CD14-positive monocyte (primary cell): ENCODE data around the gene FRY. TPM values are rescaled to one million over a fixed set of nuclear protein-coding genes. Genes with fewer than 3 reads are reported as not detected.

Source experiments
- DNase-seq, 3 donors: peaks; one replicate each; pipeline ENCODE4 v3.0.0-alpha.2; 2011 to 2022
- H2AFZ ChIP-seq: 2 replicates; pipeline ENCODE4 v1.6.0; 2012; ENCODE audit warnings: mild to moderate bottlenecking, low read depth, low read length, inconsistent platforms; ENCODE audit not compliant: insufficient read depth, poor library complexity, severe bottlenecking
- H3K27ac ChIP-seq, 2 donors: 1 replicate in 1 of 2; 2 replicates in 1 of 2; pipeline ENCODE4 v1.5.1; 2012 to 2013; ENCODE audit warnings: low read length in 2 of 2, control low read depth in 1 of 2, inconsistent platforms in 1 of 2, low read depth in 1 of 2, mild to moderate bottlenecking in 1 of 2
- H3K27me3 ChIP-seq, 2 donors: one replicate each; pipeline versions ENCODE4 v1.6.0 to v1.6.1; 2011 to 2013; ENCODE audit warnings: low read length in 2 of 2; ENCODE audit not compliant: control insufficient read depth in 2 of 2, insufficient read depth in 2 of 2
- H3K36me3 ChIP-seq, 2 donors: replicated peaks in 1 of 2; 1 replicate in 1 of 2; 2 replicates in 1 of 2; pipeline versions ENCODE4 v1.5.1 to v1.6.1; 2012 to 2013; ENCODE audit warnings: low read length in 2 of 2, control low read depth in 1 of 2, inconsistent platforms in 1 of 2, mild to moderate bottlenecking in 1 of 2; ENCODE audit not compliant: insufficient read depth in 2 of 2, control insufficient read depth in 1 of 2
- H3K4me1 ChIP-seq, 2 donors: 1 replicate in 1 of 2; 2 replicates in 1 of 2; pipeline versions ENCODE4 v1.5.1 to v1.6.1; 2012 to 2013; ENCODE audit warnings: low read length in 2 of 2, control low read depth in 1 of 2, inconsistent platforms in 1 of 2, mild to moderate bottlenecking in 1 of 2, moderate library complexity in 1 of 2; ENCODE audit not compliant: insufficient read depth in 2 of 2, control insufficient read depth in 1 of 2
- H3K4me2 ChIP-seq: replicated peaks from 2 replicates; pipeline ENCODE3; 2012; ENCODE audit warnings: low read length, moderate library complexity, mild to moderate bottlenecking; ENCODE audit not compliant: poor library complexity, severe bottlenecking; ENCODE audit errors: extremely low read depth
- H3K4me3 ChIP-seq, 3 experiments: fragments of 200-600 bp in 1 of 3; sonication (generic) in 1 of 3; replicated peaks in 1 of 3; 1 replicate in 2 of 3; 2 replicates in 1 of 3; pipeline ENCODE4 v1.5.1; 2011 to 2013; ENCODE audit warnings: low read length in 3 of 3, mild to moderate bottlenecking in 3 of 3, control low read depth in 2 of 3, low read depth in 2 of 3, inconsistent platforms in 1 of 3, moderate library complexity in 1 of 3
- H3K79me2 ChIP-seq: 2 replicates; pipeline ENCODE4 v1.6.0; 2012; ENCODE audit warnings: mild to moderate bottlenecking, control low read depth, inconsistent platforms, low read length, moderate library complexity; ENCODE audit not compliant: insufficient read depth
- H3K9ac ChIP-seq: 2 replicates; pipeline ENCODE4 v1.6.0; 2017; ENCODE audit warnings: low read length, mild to moderate bottlenecking; ENCODE audit not compliant: insufficient read depth, poor library complexity, severe bottlenecking
- H3K9me3 ChIP-seq, 2 donors: replicated peaks in 1 of 2; 1 replicate in 1 of 2; 2 replicates in 1 of 2; pipeline versions ENCODE4 v1.5.1 to v1.6.1; 2012 to 2013; ENCODE audit warnings: low read length in 2 of 2, control low read depth in 1 of 2; ENCODE audit not compliant: control insufficient read depth in 1 of 2, insufficient read depth in 1 of 2
- H4K20me1 ChIP-seq: 2 replicates; pipeline ENCODE4 v1.6.0; 2012; ENCODE audit warnings: mild to moderate bottlenecking, low read length, control low read depth, moderate library complexity; ENCODE audit not compliant: insufficient read depth
- H3K27ac Mint-ChIP-seq, 7 donors: one replicate each; pipeline ENCODE4 v1.8.0; 2020; ENCODE audit warnings: mild to moderate bottlenecking in 7 of 7, mixed read lengths in 7 of 7, moderate library complexity in 6 of 7, inconsistent platforms in 2 of 7
- H3K27me3 Mint-ChIP-seq, 3 donors: one replicate each; pipeline ENCODE4 v1.8.0; 2021 to 2022; ENCODE audit warnings: low read depth in 3 of 3, mild to moderate bottlenecking in 3 of 3, mixed read lengths in 3 of 3, moderate library complexity in 3 of 3, inconsistent platforms in 1 of 3
- H3K36me3 Mint-ChIP-seq, 2 donors: one replicate each; pipeline ENCODE4 v1.8.0; 2020; ENCODE audit warnings: mixed read lengths in 2 of 2, inconsistent platforms in 1 of 2, mild to moderate bottlenecking in 1 of 2
- H3K4me1 Mint-ChIP-seq: one replicate; pipeline ENCODE4 v1.8.0; 2020; ENCODE audit warnings: mild to moderate bottlenecking, mixed read lengths
- H3K4me3 Mint-ChIP-seq, 2 donors: one replicate each; pipeline ENCODE4 v1.8.0; 2020; ENCODE audit warnings: mild to moderate bottlenecking in 2 of 2, mixed read lengths in 2 of 2, moderate library complexity in 1 of 2
- H3K9me3 Mint-ChIP-seq, 7 donors: one replicate each; pipeline ENCODE4 v1.8.0; 2020 to 2022; ENCODE audit warnings: mixed read lengths in 7 of 7, mild to moderate bottlenecking in 6 of 7, moderate library complexity in 6 of 7, inconsistent platforms in 2 of 7
- CTCF ChIP-seq: fragments of 200-600 bp; IDR thresholded peaks from one replicate; pipeline ENCODE4 v1.8.0; 2022; ENCODE audit warnings: antibody characterized with exemption, mild to moderate bottlenecking
- WGBS: methylation state at CpG from one replicate; pipeline ENCODE4 v1.1.5; 2013; ENCODE audit warnings: missing lambda C conversion rate; ENCODE audit not compliant: insufficient coverage; 5-methylcytosine and 5-hydroxymethylcytosine counted together
- intact Hi-C, 2 donors: fragments of 100-400 bp; cut with micrococcal nuclease; formaldehyde crosslinking; loops; one replicate each; pipeline versions ENCODE4 v1.15.0 to v1.15.1; 2023
- polyA plus RNA-seq, 3 donors: library from polyadenylated mRNA; depleted of rRNA in 1 of 3; unstranded in 2 of 3; stranded (reverse) in 1 of 3; fragments of 300-500 nt in 2 of 3; fragments of >200 nt in 1 of 3; fragmentation: Illumina TruSeq in 2 of 3; gene quantifications; 1 replicate in 2 of 3; 2 replicates in 1 of 3; pipeline ENCODE4 v1.2.3, GENCODE V29; 2012 to 2021

The FRY gene
- polyA plus RNA-seq, 3 donors: 3.9 to 31.8 (median 5.0) TPM

GRCh38 chr13:32028711-32029110 is 2.9 kb upstream of the FRY start:
- Histone ChIP-seq H3K9me3 (no peaks in the 10 kb centered on the region), H3K4me3 (no peak overlapping the region), H2AFZ (no peak overlapping the region), H3K36me3 (peaks cover 0 to 17% of the 10 kb centered on the region in 2 donors), H4K20me1 (no peaks in the 10 kb centered on the region), H3K4me2 (no peak overlapping the region), H3K79me2 (peaks cover 71% of the 10 kb centered on the region), H3K9ac (no peak overlapping the region), H3K27me3 (no peaks in the 10 kb centered on the region), H3K4me1 (peaks cover 26 to 35% of the 10 kb centered on the region in 2 donors), H3K27ac (no peak overlapping the region)
- H3K27me3 Mint-ChIP-seq: no peaks in the 10 kb centered on the region
- no peak for TF ChIP-seq CTCF
- WGBS: no CpG with 5 or more reads among the region's 3 CpGs
- no peak overlapping the region for H3K27ac Mint-ChIP-seq
- H3K9me3 Mint-ChIP-seq: no peaks in the 10 kb centered on the region
- no peak for DNase-seq
- peaks cover 36% of the 10 kb centered on the region for H3K4me1 Mint-ChIP-seq
- no peak overlapping the region for H3K4me3 Mint-ChIP-seq
- intact Hi-C loops: no loop called here
- peaks cover 6 to 23% of the 10 kb centered on the region in 2 donors for H3K36me3 Mint-ChIP-seq

- no peak overlapping the region for H3K27ac Mint-ChIP-seq
- Histone ChIP-seq H2AFZ (no peak overlapping the region), H3K36me3 (peaks cover 0 to 13% of the 10 kb centered on the region in 2 donors), H3K27ac (peak overlapping the region in 1 of 2 donors; percentile 91), H4K20me1 (no peaks in the 10 kb centered on the region), H3K9me3 (no peaks in the 10 kb centered on the region), H3K9ac (no peak overlapping the region), H3K79me2 (peaks cover 80% of the 10 kb centered on the region), H3K4me3 (no peak overlapping the region), H3K4me1 (peaks cover 36 to 44% of the 10 kb centered on the region in 2 donors), H3K4me2 (no peak overlapping the region), H3K27me3 (no peaks in the 10 kb centered on the region)
- H3K36me3 Mint-ChIP-seq: peaks cover 8 to 22% of the 10 kb centered on the region in 2 donors
- TF ChIP-seq CTCF: no peak
- no peak overlapping the region for H3K4me3 Mint-ChIP-seq
- intact Hi-C loops: loop anchor here (5.0 to 10.0 kb wide), 2 partner anchors 85 to 117 kb away; no protein-coding TSS in a partner anchor
- peaks cover 46% of the 10 kb centered on the region for H3K4me1 Mint-ChIP-seq
- no peak for DNase-seq
- no peaks in the 10 kb centered on the region for H3K27me3 Mint-ChIP-seq
- WGBS: 100% methylated on average over 2 of the region's 6 CpGs
- no peaks in the 10 kb centered on the region for H3K9me3 Mint-ChIP-seq
Observed at GRCh38 chr13:32029684-32030083, 1.9 kb upstream of the FRY start.
